ENCODE measurements around the gene SUCLG2.

GRCh38 chr3:67550541-67550940, 103.9 kb downstream of the SUCLG2 start:
- TF ChIP-seq JUNB (CRISPR knock-in tag; conservative IDR thresholded peaks at IDR 0.05) (no peak), ATF2 (CRISPR knock-in tag; IDR thresholded peaks at IDR 0.05) (no peak), HMG20B (CRISPR knock-in tag; IDR thresholded peaks at IDR 0.05) (no peak), E2F5 (CRISPR knock-in tag; IDR thresholded peaks at IDR 0.05) (no peak), SP1 (CRISPR knock-in tag; IDR thresholded peaks at IDR 0.05) (no peak), PKNOX1 (IDR thresholded peaks at IDR 0.05) (no peak)

Data from K562 (cell line).